Duodenal mucosa (tissue), 2 donors: ENCODE measurements around the gene CLRN1.

ENCODE experiments used
- H3K27ac ChIP-seq: one replicate; pipeline ENCODE4 v1.7.0; 2013; ENCODE audit warnings: low read depth, low read length
- H3K27me3 ChIP-seq, 2 donors: one replicate each; pipeline ENCODE4 v1.7.0; 2013; ENCODE audit warnings: low read length in 2 of 2, control low read depth in 1 of 2; ENCODE audit not compliant: insufficient read depth in 2 of 2, control insufficient read depth in 1 of 2
- H3K36me3 ChIP-seq, 2 donors: one replicate each; pipeline ENCODE4 v1.7.0; 2013; ENCODE audit warnings: low read length in 2 of 2, control low read depth in 1 of 2; ENCODE audit not compliant: insufficient read depth in 2 of 2, control insufficient read depth in 1 of 2
- H3K4me1 ChIP-seq, 2 donors: one replicate each; pipeline ENCODE4 v1.7.0; 2013; ENCODE audit warnings: low read length in 2 of 2, control low read depth in 1 of 2; ENCODE audit not compliant: insufficient read depth in 2 of 2, control insufficient read depth in 1 of 2
- H3K4me3 ChIP-seq, 2 donors: one replicate each; pipeline ENCODE4 v1.7.0; 2013; ENCODE audit warnings: low read length in 2 of 2, low read depth in 1 of 2
- H3K9ac ChIP-seq, 2 donors: one replicate each; pipeline ENCODE4 v1.7.0; 2013; ENCODE audit warnings: low read length in 2 of 2, low read depth in 1 of 2
- H3K9me3 ChIP-seq, 2 donors: one replicate each; pipeline ENCODE4 v1.7.0; 2013; ENCODE audit warnings: low read length in 2 of 2, control low read depth in 1 of 2; ENCODE audit not compliant: control insufficient read depth in 1 of 2

CLRN1 gene

GRCh38 chr3:150925751-150926201, 46.8 kb downstream of the CLRN1 start:
- no peaks in the 10 kb centered on the region for H3K36me3 ChIP-seq
- no peak overlapping the region for H3K9ac ChIP-seq
- H3K27ac ChIP-seq: no peak overlapping the region
- H3K9me3 ChIP-seq: no peaks in the 10 kb centered on the region
- H3K4me3 ChIP-seq: peak overlapping the region; percentile 51 to 59
- H3K27me3 ChIP-seq: peaks cover 0 to 3% of the 10 kb centered on the region in 2 donors
- H3K4me1 ChIP-seq: no peaks in the 10 kb centered on the region

DNA sequence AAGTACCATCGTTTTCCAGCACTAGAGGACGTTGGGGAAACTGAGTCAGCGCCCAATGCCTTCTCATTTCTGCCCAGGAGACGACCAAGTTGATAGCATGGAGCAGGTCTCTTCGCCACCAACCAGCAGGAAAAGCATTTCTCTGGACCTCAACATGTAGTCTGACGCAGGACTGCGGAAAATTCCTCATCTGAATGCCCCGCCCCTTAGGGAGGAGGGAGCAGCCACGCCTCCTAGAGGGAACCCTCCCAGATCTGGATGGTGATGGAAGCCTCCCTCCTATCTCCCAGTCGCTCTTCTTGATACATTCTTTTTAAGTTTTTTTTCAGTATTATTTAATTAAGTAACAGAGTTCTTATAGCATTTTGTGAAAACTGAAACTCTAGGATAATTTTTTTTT, 49.9 kb downstream of the CLRN1 start:
- Histone ChIP-seq H3K4me3 (no peak overlapping the region), H3K9me3 (no peaks in the 10 kb centered on the region), H3K9ac (no peak overlapping the region), H3K27me3 (peaks cover 0 to 3% of the 10 kb centered on the region in 2 donors), H3K36me3 (no peaks in the 10 kb centered on the region), H3K4me1 (no peaks in the 10 kb centered on the region), H3K27ac (no peak overlapping the region)

GRCh38 chr3:150921209-150921608, 51.3 kb downstream of the CLRN1 start:
- H3K9me3 ChIP-seq: no peaks in the 10 kb centered on the region
- H3K36me3 ChIP-seq: no peaks in the 10 kb centered on the region
- peaks cover 0 to 3% of the 10 kb centered on the region in 2 donors for H3K27me3 ChIP-seq
- H3K4me3 ChIP-seq: no peak overlapping the region
- H3K27ac ChIP-seq: no peak overlapping the region
- no peak overlapping the region for H3K9ac ChIP-seq
- H3K4me1 ChIP-seq: no peaks in the 10 kb centered on the region

DNA sequence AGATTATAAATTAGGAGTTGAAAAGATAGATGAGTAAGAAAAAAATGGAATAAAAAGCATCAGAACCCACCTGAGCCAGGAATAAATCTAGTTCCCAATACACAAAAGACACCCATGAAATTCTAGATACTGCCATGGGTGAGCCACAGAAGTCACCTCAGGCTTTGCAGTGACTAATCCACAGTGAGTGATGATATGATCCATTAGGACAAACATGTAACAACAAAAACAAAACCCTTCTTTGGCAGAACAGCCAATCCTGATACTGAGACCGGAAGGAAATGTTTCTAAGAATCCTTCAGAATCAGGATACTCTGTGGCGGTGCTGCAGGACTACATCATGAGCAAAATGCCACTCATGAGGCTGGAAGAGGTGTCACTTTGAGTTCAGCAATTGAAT, 52.3 kb downstream of the CLRN1 start:
- H3K27ac ChIP-seq: no peak overlapping the region
- no peaks in the 10 kb centered on the region for H3K4me1 ChIP-seq
- H3K4me3 ChIP-seq: no peak overlapping the region
- no peaks in the 10 kb centered on the region for H3K36me3 ChIP-seq
- H3K9ac ChIP-seq: no peak overlapping the region
- peaks cover 0 to 3% of the 10 kb centered on the region in 2 donors for H3K27me3 ChIP-seq
- H3K9me3 ChIP-seq: no peaks in the 10 kb centered on the region

- Histone ChIP-seq H3K27ac (no peak overlapping the region), H3K36me3 (no peaks in the 10 kb centered on the region), H3K4me1 (no peaks in the 10 kb centered on the region), H3K4me3 (no peak overlapping the region), H3K27me3 (peaks cover 0 to 3% of the 10 kb centered on the region in 2 donors), H3K9ac (no peak overlapping the region), H3K9me3 (no peaks in the 10 kb centered on the region)
These were observed 54.6 kb downstream of the CLRN1 start for GRCh38 chr3:150917951-150918350.

- no peaks in the 10 kb centered on the region for H3K36me3 ChIP-seq
- no peak overlapping the region for H3K27ac ChIP-seq
- H3K9me3 ChIP-seq: no peaks in the 10 kb centered on the region
- H3K27me3 ChIP-seq: no peaks in the 10 kb centered on the region
- no peak overlapping the region for H3K4me3 ChIP-seq
- no peaks in the 10 kb centered on the region for H3K4me1 ChIP-seq
- no peak overlapping the region for H3K9ac ChIP-seq
These were observed 59.2 kb downstream of the CLRN1 start for GRCh38 chr3:150913133-150913922.

GRCh38 chr3:150912501-150912900, 60.0 kb downstream of the CLRN1 start:
- H3K4me1 ChIP-seq: no peaks in the 10 kb centered on the region
- H3K4me3 ChIP-seq: no peak overlapping the region
- H3K36me3 ChIP-seq: no peaks in the 10 kb centered on the region
- H3K27ac ChIP-seq: no peak overlapping the region
- H3K9ac ChIP-seq: no peak overlapping the region
- H3K9me3 ChIP-seq: no peaks in the 10 kb centered on the region
- no peaks in the 10 kb centered on the region for H3K27me3 ChIP-seq

- Histone ChIP-seq H3K27ac (no peak overlapping the region), H3K27me3 (no peaks in the 10 kb centered on the region), H3K4me3 (no peak overlapping the region), H3K9ac (no peak overlapping the region), H3K4me1 (no peaks in the 10 kb centered on the region), H3K36me3 (no peaks in the 10 kb centered on the region), H3K9me3 (no peaks in the 10 kb centered on the region)
These were observed 60.8 kb downstream of the CLRN1 start for GRCh38 chr3:150911771-150912170.

DNA sequence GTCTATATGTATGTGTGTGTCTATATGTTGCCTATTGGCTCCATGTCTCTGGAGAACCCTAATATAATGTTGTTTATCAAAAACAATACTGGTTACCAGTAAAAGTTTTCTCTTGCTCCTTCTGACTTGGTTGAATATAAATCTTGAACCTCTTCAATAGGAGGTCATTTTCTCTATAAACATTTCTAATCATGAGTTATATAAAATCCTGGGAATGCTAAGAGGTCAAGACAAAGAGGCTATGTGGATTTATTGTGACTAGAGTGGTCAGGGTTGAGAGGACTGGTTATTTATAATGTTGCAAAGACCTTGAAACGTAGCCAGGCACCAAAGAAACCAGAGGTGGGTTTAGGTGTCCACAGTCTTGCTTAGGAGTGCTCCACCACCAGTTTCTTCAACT, 66.1 kb downstream of the CLRN1 start:
- H3K27ac ChIP-seq: no peak overlapping the region
- H3K4me3 ChIP-seq: no peak overlapping the region
- H3K27me3 ChIP-seq: no peaks in the 10 kb centered on the region
- H3K9ac ChIP-seq: no peak overlapping the region
- no peaks in the 10 kb centered on the region for H3K9me3 ChIP-seq
- no peaks in the 10 kb centered on the region for H3K4me1 ChIP-seq
- H3K36me3 ChIP-seq: no peaks in the 10 kb centered on the region

GRCh38 chr3:150905746-150906145, 66.8 kb downstream of the CLRN1 start:
- no peaks in the 10 kb centered on the region for H3K9me3 ChIP-seq
- H3K4me1 ChIP-seq: no peaks in the 10 kb centered on the region
- no peaks in the 10 kb centered on the region for H3K36me3 ChIP-seq
- no peak overlapping the region for H3K9ac ChIP-seq
- no peaks in the 10 kb centered on the region for H3K27me3 ChIP-seq
- no peak overlapping the region for H3K27ac ChIP-seq
- no peak overlapping the region for H3K4me3 ChIP-seq
